Right atrium auricular region (tissue), 2 donors: ENCODE data around the gene UTP25. TPM values are rescaled to one million over a fixed set of nuclear protein-coding genes. Genes with fewer than 3 reads are reported as not detected.
A peak's percentile ranks its signal among the peaks of the same experiment; 100 is the strongest.

ENCODE experiments used
- DNase-seq: peaks from one replicate; pipeline ENCODE4 v3.0.0-alpha.2; 2019; ENCODE audit warnings: low spot score
- H3K27ac ChIP-seq, 2 donors: fragments of 200-600 bp; sonication (generic); 1 replicate in 1 of 2; 2 replicates in 1 of 2; pipeline ENCODE4 v1.5.1; 2016 to 2019
- H3K27me3 ChIP-seq, 2 donors: fragments of 200-600 bp; sonication (generic); one replicate each; pipeline versions ENCODE4 v1.5.1 to v1.6.0; 2017 to 2019
- H3K36me3 ChIP-seq: fragments of 200-600 bp; sonication (generic); one replicate; pipeline ENCODE4 v1.5.1; 2016
- H3K4me1 ChIP-seq, 2 donors: fragments of 200-600 bp; sonication (generic); one replicate each; pipeline versions ENCODE4 v1.5.1 to v1.6.0; 2017 to 2019
- H3K4me3 ChIP-seq, 2 donors: fragments of 200-600 bp; sonication (generic); 1 replicate in 1 of 2; 2 replicates in 1 of 2; pipeline ENCODE4 v1.5.1; 2017 to 2019; ENCODE audit warnings: mild to moderate bottlenecking in 1 of 2, moderate library complexity in 1 of 2
- H3K9me3 ChIP-seq, 2 donors: fragments of 200-600 bp; sonication (generic); one replicate each; pipeline ENCODE4 v1.5.1; 2019
- total RNA-seq, 2 donors: library from RNA; depleted of rRNA; stranded (reverse); fragments of >200 nt; gene quantifications; one replicate each; pipeline ENCODE4 v1.1.0, GENCODE V29; 2016
- TF ChIP-seq, protein P1 (sequence below), 2 donors: fragments of 200-600 bp; sonication (generic); IDR thresholded peaks; one replicate each; pipeline ENCODE4 v1.5.1; 2019; ENCODE audit warnings: antibody characterized with exemption in 2 of 2

The UTP25 gene
- total RNA-seq, 2 donors from 2014 or later: 2.8 to 3.9 TPM

GRCh38 chr1:209784265-209785169 lies 43.3 kb upstream of the UTP25 start, which contains the start of gene C1orf74:
TSS of gene C1orf74 (minus strand) at chr1:209784559. CDS start at chr1:209783634, 925 bp downstream.
- Histone ChIP-seq H3K27ac (peak within 1 kb of the TSS; percentile 86 to 91), H3K36me3 (peaks cover 9% of the 10 kb centered on the region), H3K4me1 (peaks cover 0 to 41% of the 10 kb centered on the region in 2 donors), H3K9me3 (no peaks in the 10 kb centered on the region), H3K4me3 (peak within 1 kb of the TSS; percentile 70 to 78), H3K27me3 (no peaks in the 10 kb centered on the region)
- TF ChIP-seq, protein P1, sequence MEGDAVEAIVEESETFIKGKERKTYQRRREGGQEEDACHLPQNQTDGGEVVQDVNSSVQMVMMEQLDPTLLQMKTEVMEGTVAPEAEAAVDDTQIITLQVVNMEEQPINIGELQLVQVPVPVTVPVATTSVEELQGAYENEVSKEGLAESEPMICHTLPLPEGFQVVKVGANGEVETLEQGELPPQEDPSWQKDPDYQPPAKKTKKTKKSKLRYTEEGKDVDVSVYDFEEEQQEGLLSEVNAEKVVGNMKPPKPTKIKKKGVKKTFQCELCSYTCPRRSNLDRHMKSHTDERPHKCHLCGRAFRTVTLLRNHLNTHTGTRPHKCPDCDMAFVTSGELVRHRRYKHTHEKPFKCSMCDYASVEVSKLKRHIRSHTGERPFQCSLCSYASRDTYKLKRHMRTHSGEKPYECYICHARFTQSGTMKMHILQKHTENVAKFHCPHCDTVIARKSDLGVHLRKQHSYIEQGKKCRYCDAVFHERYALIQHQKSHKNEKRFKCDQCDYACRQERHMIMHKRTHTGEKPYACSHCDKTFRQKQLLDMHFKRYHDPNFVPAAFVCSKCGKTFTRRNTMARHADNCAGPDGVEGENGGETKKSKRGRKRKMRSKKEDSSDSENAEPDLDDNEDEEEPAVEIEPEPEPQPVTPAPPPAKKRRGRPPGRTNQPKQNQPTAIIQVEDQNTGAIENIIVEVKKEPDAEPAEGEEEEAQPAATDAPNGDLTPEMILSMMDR (IDR thresholded peaks at IDR 0.05): peak in 1 of 2 donors; percentile 17
- peak; percentile 99 for DNase-seq

GRCh38 chr1:209785592-209785991 lies 42.2 kb upstream of the UTP25 start:
- Histone ChIP-seq H3K27ac (peak overlapping the region; percentile 86 to 91), H3K9me3 (no peaks in the 10 kb centered on the region), H3K4me3 (no peak overlapping the region), H3K36me3 (peaks cover 12% of the 10 kb centered on the region), H3K27me3 (no peaks in the 10 kb centered on the region), H3K4me1 (peaks cover 0 to 41% of the 10 kb centered on the region in 2 donors)
- no peak for DNase-seq
- TF ChIP-seq, protein P1 (IDR thresholded peaks at IDR 0.05): no peak

GRCh38 chr1:209786146-209786545 lies 41.6 kb upstream of the UTP25 start:
- peaks cover 12% of the 10 kb centered on the region for H3K36me3 ChIP-seq
- no peaks in the 10 kb centered on the region for H3K9me3 ChIP-seq
- H3K4me3 ChIP-seq: no peak overlapping the region
- TF ChIP-seq, protein P1 (IDR thresholded peaks at IDR 0.05): no peak
- H3K27me3 ChIP-seq: no peaks in the 10 kb centered on the region
- peak overlapping the region; percentile 86 to 91 for H3K27ac ChIP-seq
- peaks cover 0 to 41% of the 10 kb centered on the region in 2 donors for H3K4me1 ChIP-seq
- no peak for DNase-seq

DNA sequence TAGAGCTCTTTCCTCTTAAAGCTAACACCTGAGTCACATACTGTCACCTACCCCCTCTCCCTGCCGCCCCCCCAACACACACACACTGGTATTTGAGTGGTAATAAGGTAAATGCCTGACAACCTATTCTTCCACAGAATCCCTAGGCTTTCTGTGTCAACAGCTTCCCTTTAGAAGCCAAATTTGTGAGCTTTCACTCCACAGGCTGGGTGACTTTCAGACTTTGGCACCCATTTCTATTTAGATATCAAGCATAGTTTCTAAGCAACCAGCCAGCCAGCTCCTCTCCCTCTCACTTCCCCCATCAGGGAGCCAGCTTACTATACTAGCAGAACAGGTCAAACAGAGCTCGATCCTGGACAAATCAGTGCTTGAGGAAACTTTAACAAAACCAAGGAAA lies 40.2 kb upstream of the UTP25 start:
- H3K27ac ChIP-seq: peak overlapping the region; percentile 86 to 91
- no peaks in the 10 kb centered on the region for H3K27me3 ChIP-seq
- H3K36me3 ChIP-seq: peaks cover 24% of the 10 kb centered on the region
- TF ChIP-seq, protein P1 (IDR thresholded peaks at IDR 0.05): no peak
- peaks cover 0 to 41% of the 10 kb centered on the region in 2 donors for H3K4me1 ChIP-seq
- no peaks in the 10 kb centered on the region for H3K9me3 ChIP-seq
- DNase-seq: peak; percentile 66
- no peak overlapping the region for H3K4me3 ChIP-seq

GRCh38 chr1:209789245-209789644 lies 38.5 kb upstream of the UTP25 start:
- no peak overlapping the region for H3K4me3 ChIP-seq
- no peak overlapping the region for H3K27ac ChIP-seq
- no peaks in the 10 kb centered on the region for H3K9me3 ChIP-seq
- DNase-seq: no peak
- H3K27me3 ChIP-seq: no peaks in the 10 kb centered on the region
- H3K36me3 ChIP-seq: peaks cover 24% of the 10 kb centered on the region
- H3K4me1 ChIP-seq: peaks cover 0 to 30% of the 10 kb centered on the region in 2 donors
- TF ChIP-seq, protein P1 (IDR thresholded peaks at IDR 0.05): no peak
